A673 (cell line): ENCODE results near the gene TP53BP1.

Source experiments
- EZH2 ChIP-seq: fragments of 200-600 bp; sonication (generic); IDR thresholded peaks from 2 replicates; pipeline ENCODE4 v1.6.1; 2017; ENCODE audit warnings: borderline replicate concordance, low read depth, mild to moderate bottlenecking, mixed read lengths, antibody characterized with exemption, low read length; ENCODE audit not compliant: poor library complexity, severe bottlenecking
- TF ChIP-seq, protein P1 (sequence below): fragments of 300-800, 200-600 bp; sonication (generic); conservative IDR thresholded peaks from 2 replicates; pipeline ENCODE4 v1.5.1; 2017; ENCODE audit warnings: low read depth, mild to moderate bottlenecking, antibody characterized with exemption, low read length, moderate library complexity, mixed read lengths

DNA sequence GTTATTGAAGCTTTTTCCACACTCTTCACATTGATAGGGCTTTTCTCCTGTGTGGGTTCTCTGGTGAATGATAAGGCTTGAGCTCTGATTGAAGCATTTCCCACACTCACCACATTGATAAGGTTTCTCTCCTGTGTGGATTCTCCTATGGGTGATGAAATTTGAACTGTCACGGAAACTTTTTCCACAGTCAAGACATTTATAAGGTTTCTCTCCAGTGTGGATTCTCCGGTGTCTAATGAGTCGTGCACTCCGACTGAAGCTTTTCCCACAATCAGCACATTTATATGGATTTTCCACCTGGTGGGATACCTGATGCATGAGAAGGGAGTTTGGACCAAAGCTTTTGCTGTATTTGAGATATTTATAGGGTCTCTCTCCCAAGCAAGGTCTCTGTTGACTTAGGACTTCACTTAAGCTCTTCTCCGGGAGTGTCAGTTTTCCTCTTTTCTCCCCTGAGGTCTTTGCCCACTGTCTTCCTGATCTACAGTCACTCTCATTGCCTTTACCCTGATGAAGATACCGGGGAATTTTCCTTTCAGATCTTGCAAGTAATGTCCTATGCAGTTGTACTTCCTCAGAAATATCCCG, 131.5 kb downstream of the TP53BP1 start:
- TF ChIP-seq, protein P1, sequence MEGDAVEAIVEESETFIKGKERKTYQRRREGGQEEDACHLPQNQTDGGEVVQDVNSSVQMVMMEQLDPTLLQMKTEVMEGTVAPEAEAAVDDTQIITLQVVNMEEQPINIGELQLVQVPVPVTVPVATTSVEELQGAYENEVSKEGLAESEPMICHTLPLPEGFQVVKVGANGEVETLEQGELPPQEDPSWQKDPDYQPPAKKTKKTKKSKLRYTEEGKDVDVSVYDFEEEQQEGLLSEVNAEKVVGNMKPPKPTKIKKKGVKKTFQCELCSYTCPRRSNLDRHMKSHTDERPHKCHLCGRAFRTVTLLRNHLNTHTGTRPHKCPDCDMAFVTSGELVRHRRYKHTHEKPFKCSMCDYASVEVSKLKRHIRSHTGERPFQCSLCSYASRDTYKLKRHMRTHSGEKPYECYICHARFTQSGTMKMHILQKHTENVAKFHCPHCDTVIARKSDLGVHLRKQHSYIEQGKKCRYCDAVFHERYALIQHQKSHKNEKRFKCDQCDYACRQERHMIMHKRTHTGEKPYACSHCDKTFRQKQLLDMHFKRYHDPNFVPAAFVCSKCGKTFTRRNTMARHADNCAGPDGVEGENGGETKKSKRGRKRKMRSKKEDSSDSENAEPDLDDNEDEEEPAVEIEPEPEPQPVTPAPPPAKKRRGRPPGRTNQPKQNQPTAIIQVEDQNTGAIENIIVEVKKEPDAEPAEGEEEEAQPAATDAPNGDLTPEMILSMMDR: no peak
- TF ChIP-seq EZH2: no peak
